ENCODE data around the gene NRP1. TPM values are rescaled to one million over a fixed set of nuclear protein-coding genes. Genes with fewer than 3 reads are reported as not detected.

Gene NRP1
- total and polyA plus RNA-seq, 4 donors, result 14.6 to 55.6 (median 37.8) TPM

GRCh38 chr10:33233635-33234034, 100.8 kb downstream of the NRP1 start:
- Histone ChIP-seq H3K27me3 (ENCODE audit: control insufficient read depth in 4 of 4, insufficient read depth in 4 of 4, low read length in 3 of 4) (no peaks in the 10 kb centered on the region), H3K4me1 (ENCODE audit: control insufficient read depth in 4 of 4, insufficient read depth in 4 of 4, low read length in 3 of 4) (peaks cover 0 to 3% (median 0%) of the 10 kb centered on the region in 4 donors), H3K36me3 (ENCODE audit: control insufficient read depth in 4 of 4, insufficient read depth in 3 of 4, low read depth in 1 of 4, low read length in 3 of 4) (peaks cover 0 to 8% (median 2%) of the 10 kb centered on the region in 4 donors), H3K9me3 (ENCODE audit: control insufficient read depth in 4 of 4, low read length in 3 of 4) (no peaks in the 10 kb centered on the region), H3K27ac (ENCODE audit: low read depth in 1 of 2, low read length in 2 of 2) (no peak overlapping the region), H3K9ac (ENCODE audit: low read depth in 1 of 2, low read length in 2 of 2) (no peak overlapping the region), H3K4me3 (ENCODE audit: low read depth in 1 of 3, low read length in 3 of 3) (no peak overlapping the region)
- no peak for TF ChIP-seq EGR1 (IDR thresholded peaks at IDR 0.05; ENCODE audit: low read depth in 2 of 2)
- no peak for TF ChIP-seq CTCF (IDR thresholded peaks at IDR 0.05; ENCODE audit: low read depth, low read length, missing input control)
- TF ChIP-seq REST (IDR thresholded peaks at IDR 0.05), result no peak
- TF ChIP-seq YY1 (IDR thresholded peaks at IDR 0.05), result no peak
- no peak for TF ChIP-seq SP1 (IDR thresholded peaks at IDR 0.05)
- WGBS, result 87% methylated on average over 3 of the region's 3 CpGs
- no peak for DNase-seq (ENCODE audit: low spot score)

- H3K27me3 ChIP-seq (ENCODE audit: control insufficient read depth in 4 of 4, insufficient read depth in 4 of 4, low read length in 3 of 4), result no peaks in the 10 kb centered on the region
- H3K36me3 ChIP-seq (ENCODE audit: control insufficient read depth in 4 of 4, insufficient read depth in 3 of 4, low read depth in 1 of 4, low read length in 3 of 4), result peaks cover 0 to 5% (median 2%) of the 10 kb centered on the region in 4 donors
- no peak for TF ChIP-seq MAX (IDR thresholded peaks at IDR 0.05)
- TF ChIP-seq HNF4A (conservative IDR thresholded peaks at IDR 0.05), result no peak
- no peak for TF ChIP-seq HNF4G (IDR thresholded peaks at IDR 0.05)
- no peaks in the 10 kb centered on the region for H3K9me3 ChIP-seq (ENCODE audit: control insufficient read depth in 4 of 4, low read length in 3 of 4)
- H3K27ac ChIP-seq (ENCODE audit: low read depth in 1 of 2, low read length in 2 of 2), result no peak overlapping the region
- peaks cover 0 to 3% (median 0%) of the 10 kb centered on the region in 4 donors for H3K4me1 ChIP-seq (ENCODE audit: control insufficient read depth in 4 of 4, insufficient read depth in 4 of 4, low read length in 3 of 4)
- no peak for DNase-seq (ENCODE audit: low spot score)
- H3K4me3 ChIP-seq (ENCODE audit: low read depth in 1 of 3, low read length in 3 of 3), result no peak overlapping the region
- 87% methylated on average over 5 of the region's 5 CpGs for WGBS
- H3K9ac ChIP-seq (ENCODE audit: low read depth in 1 of 2, low read length in 2 of 2), result no peak overlapping the region
Observed at GRCh38 chr10:33233221-33233620, 101.2 kb downstream of the NRP1 start.

- no peak for DNase-seq (ENCODE audit: low spot score)
- Histone ChIP-seq H3K9me3 (ENCODE audit: control insufficient read depth in 4 of 4, low read length in 3 of 4) (no peaks in the 10 kb centered on the region), H3K27ac (ENCODE audit: low read depth in 1 of 2, low read length in 2 of 2) (no peak overlapping the region), H3K4me3 (ENCODE audit: low read depth in 1 of 3, low read length in 3 of 3) (no peak overlapping the region), H3K36me3 (ENCODE audit: control insufficient read depth in 4 of 4, insufficient read depth in 3 of 4, low read depth in 1 of 4, low read length in 3 of 4) (peaks cover 0 to 4% (median 0%) of the 10 kb centered on the region in 4 donors), H3K9ac (ENCODE audit: low read depth in 1 of 2, low read length in 2 of 2) (no peak overlapping the region), H3K4me1 (ENCODE audit: control insufficient read depth in 4 of 4, insufficient read depth in 4 of 4, low read length in 3 of 4) (peaks cover 0 to 3% (median 0%) of the 10 kb centered on the region in 4 donors), H3K27me3 (ENCODE audit: control insufficient read depth in 4 of 4, insufficient read depth in 4 of 4, low read length in 3 of 4) (no peaks in the 10 kb centered on the region)
- TF ChIP-seq RXRA (IDR thresholded peaks at IDR 0.05) (no peak), ATF3 (IDR thresholded peaks at IDR 0.05) (no peak), RAD21 (IDR thresholded peaks at IDR 0.05) (no peak), HNF4G (IDR thresholded peaks at IDR 0.05) (no peak), JUND (IDR thresholded peaks at IDR 0.05) (no peak), YY1 (IDR thresholded peaks at IDR 0.05) (no peak)
- 96% methylated on average over 7 of the region's 7 CpGs for WGBS
Observed at GRCh38 chr10:33231621-33232350, 102.7 kb downstream of the NRP1 start.
